HEK293 (cell line): ENCODE results near the gene CBX8.

Source experiments
- REST ChIP-seq: fragments of 450-650 bp; formaldehyde crosslinking; IDR thresholded peaks from 2 replicates; pipeline ENCODE4 v1.5.1; 2016; ENCODE audit warnings: missing biosample characterization, missing genetic modification characterization
- ZNF24 ChIP-seq: fragments of 450-650 bp; formaldehyde crosslinking; IDR thresholded peaks from 2 replicates; pipeline ENCODE4 v1.5.1; 2016; ENCODE audit warnings: missing biosample characterization, missing genetic modification characterization

- no peak for TF ChIP-seq ZNF24
- TF ChIP-seq REST (tag by site-specific recombination), result no peak
These were observed 20.3 kb downstream of the CBX8 start for GRCh38 chr17:79776376-79777119.
